ENCODE measurements around the gene DUSP28.

GRCh38 chr2:240512109-240512485 is 48.1 kb upstream of the DUSP28 start:
- TF ChIP-seq RAD21 (IDR thresholded peaks at IDR 0.05), result no peak
- no peak for TF ChIP-seq MAX (IDR thresholded peaks at IDR 0.05)
- TF ChIP-seq, protein P1, sequence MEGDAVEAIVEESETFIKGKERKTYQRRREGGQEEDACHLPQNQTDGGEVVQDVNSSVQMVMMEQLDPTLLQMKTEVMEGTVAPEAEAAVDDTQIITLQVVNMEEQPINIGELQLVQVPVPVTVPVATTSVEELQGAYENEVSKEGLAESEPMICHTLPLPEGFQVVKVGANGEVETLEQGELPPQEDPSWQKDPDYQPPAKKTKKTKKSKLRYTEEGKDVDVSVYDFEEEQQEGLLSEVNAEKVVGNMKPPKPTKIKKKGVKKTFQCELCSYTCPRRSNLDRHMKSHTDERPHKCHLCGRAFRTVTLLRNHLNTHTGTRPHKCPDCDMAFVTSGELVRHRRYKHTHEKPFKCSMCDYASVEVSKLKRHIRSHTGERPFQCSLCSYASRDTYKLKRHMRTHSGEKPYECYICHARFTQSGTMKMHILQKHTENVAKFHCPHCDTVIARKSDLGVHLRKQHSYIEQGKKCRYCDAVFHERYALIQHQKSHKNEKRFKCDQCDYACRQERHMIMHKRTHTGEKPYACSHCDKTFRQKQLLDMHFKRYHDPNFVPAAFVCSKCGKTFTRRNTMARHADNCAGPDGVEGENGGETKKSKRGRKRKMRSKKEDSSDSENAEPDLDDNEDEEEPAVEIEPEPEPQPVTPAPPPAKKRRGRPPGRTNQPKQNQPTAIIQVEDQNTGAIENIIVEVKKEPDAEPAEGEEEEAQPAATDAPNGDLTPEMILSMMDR (IDR thresholded peaks at IDR 0.05; ENCODE audit: low read depth, low read length, missing input control), result no peak
- TF ChIP-seq ZBTB33 (IDR thresholded peaks at IDR 0.05), result no peak
- no peak for TF ChIP-seq YY1 (IDR thresholded peaks at IDR 0.05)
- TF ChIP-seq ATF3 (IDR thresholded peaks at IDR 0.05), result no peak
- no peak for TF ChIP-seq GABPA (IDR thresholded peaks at IDR 0.05 in 1 of 2, conservative IDR thresholded peaks at IDR 0.05 in 1 of 2)
- TF ChIP-seq JUND (IDR thresholded peaks at IDR 0.05), result no peak
- no peak for TF ChIP-seq TAF1 (conservative IDR thresholded peaks at IDR 0.05)
- no peak for TF ChIP-seq HNF4A (conservative IDR thresholded peaks at IDR 0.05)
- no peak for TF ChIP-seq REST (IDR thresholded peaks at IDR 0.05)
